PC-9 (cell line): ENCODE measurements around the gene PAM. TPM values are rescaled to one million over a fixed set of nuclear protein-coding genes. Genes with fewer than 3 reads are reported as not detected.

Experiments used
- BruUV-seq: library from RNA; stranded (reverse); fragments of 400-500 nt; replicated peaks from 2 replicates; lab custom pipeline; 2021; lab: Mats Ljungman, UMichigan
- CTCF ChIA-PET: fragments of 300-600 bp; sonication (Branson Sonifier 250); formaldehyde crosslinking; loops from one replicate; lab custom pipeline; 2022; ENCODE audit warnings: antibody characterized with exemption; lab: Charles Lee
- POLR2A ChIA-PET: fragments of 300-600 bp; sonication (Branson Sonifier 250); formaldehyde crosslinking; loops from one replicate; lab custom pipeline; 2022; ENCODE audit warnings: antibody characterized with exemption; ENCODE audit not compliant: unreplicated experiment; lab: Charles Lee
- DNase-seq, 2 experiments: peaks; one replicate each; pipeline versions ENCODE4 v3.0.0 to v3.0.0-alpha.2; 2015 to 2022; ENCODE audit warnings: mixed read lengths in 1 of 2
- H2AFZ ChIP-seq: fragments of 200-600 bp; sonication (generic); 2 replicates; pipeline ENCODE4 v1.8.1; 2017; ENCODE audit warnings: antibody characterized with exemption
- H3F3A ChIP-seq: fragments of 200-600 bp; sonication (generic); 2 replicates; pipeline ENCODE4 v1.8.1; 2017; ENCODE audit warnings: antibody characterized with exemption, mild to moderate bottlenecking, low read depth; ENCODE audit not compliant: insufficient read depth
- H3K27ac ChIP-seq: fragments of 200-600 bp; sonication (generic); 2 replicates; pipeline ENCODE4 v1.6.1; 2016; ENCODE audit warnings: mixed run types
- H3K27me3 ChIP-seq: fragments of 200-600 bp; sonication (generic); 2 replicates; pipeline ENCODE4 v1.6.1; 2016; ENCODE audit warnings: low read depth, mixed run types; ENCODE audit not compliant: insufficient read depth
- H3K36me3 ChIP-seq: fragments of 200-600 bp; sonication (generic); 2 replicates; pipeline ENCODE4 v1.6.1; 2016; ENCODE audit warnings: low read depth, mixed run types
- H3K4me1 ChIP-seq: fragments of 200-600 bp; sonication (generic); replicated peaks from 2 replicates; pipeline ENCODE4 v1.6.1; 2016; ENCODE audit warnings: mixed run types; ENCODE audit not compliant: insufficient read depth
- H3K4me2 ChIP-seq: fragments of 200-600 bp; sonication (generic); 2 replicates; pipeline ENCODE4 v1.6.1; 2017; ENCODE audit warnings: mixed run types
- H3K4me3 ChIP-seq: fragments of 200-600 bp; sonication (generic); 2 replicates; pipeline ENCODE4 v1.6.1; 2016; ENCODE audit warnings: mixed run types
- H3K79me2 ChIP-seq: fragments of 200-600 bp; sonication (generic); 2 replicates; pipeline ENCODE4 v1.6.1; 2017; ENCODE audit warnings: low read depth, mixed run types
- H3K9me2 ChIP-seq: fragments of 200-600 bp; sonication (generic); 2 replicates; pipeline ENCODE4 v1.8.1; 2017; ENCODE audit warnings: mild to moderate bottlenecking; ENCODE audit not compliant: insufficient read depth
- H3K9me3 ChIP-seq: fragments of 200-600 bp; sonication (generic); 2 replicates; pipeline ENCODE4 v1.8.1; 2016; ENCODE audit warnings: low read depth; ENCODE audit not compliant: insufficient read depth
- H4K20me1 ChIP-seq: fragments of 200-600 bp; sonication (generic); 2 replicates; pipeline ENCODE4 v1.8.1; 2017; ENCODE audit not compliant: insufficient read depth
- CTCF ChIP-seq: fragments of 200-600 bp; sonication (generic); conservative IDR thresholded peaks from 2 replicates; pipeline ENCODE4 v1.6.1; 2017; ENCODE audit warnings: mixed run types, antibody characterized with exemption, mild to moderate bottlenecking, moderate library complexity
- EZH2 ChIP-seq: fragments of 200-600 bp; sonication (generic); IDR thresholded peaks from 2 replicates; pipeline ENCODE4 v1.8.0; 2017; ENCODE audit warnings: antibody characterized with exemption, low read depth
- intact Hi-C: fragments of 100-400 bp; cut with micrococcal nuclease; formaldehyde crosslinking; loops from one replicate; pipeline ENCODE4 v1.10.0; 2022; ENCODE audit not compliant: unreplicated experiment
- total RNA-seq: library from RNA; stranded (reverse); gene quantifications from 2 replicates; pipeline ENCODE4 v1.2.3, GENCODE V29; 2021

Gene PAM
- total RNA-seq, 1 experiment from 2014 or later, result 88.4 TPM

DNA sequence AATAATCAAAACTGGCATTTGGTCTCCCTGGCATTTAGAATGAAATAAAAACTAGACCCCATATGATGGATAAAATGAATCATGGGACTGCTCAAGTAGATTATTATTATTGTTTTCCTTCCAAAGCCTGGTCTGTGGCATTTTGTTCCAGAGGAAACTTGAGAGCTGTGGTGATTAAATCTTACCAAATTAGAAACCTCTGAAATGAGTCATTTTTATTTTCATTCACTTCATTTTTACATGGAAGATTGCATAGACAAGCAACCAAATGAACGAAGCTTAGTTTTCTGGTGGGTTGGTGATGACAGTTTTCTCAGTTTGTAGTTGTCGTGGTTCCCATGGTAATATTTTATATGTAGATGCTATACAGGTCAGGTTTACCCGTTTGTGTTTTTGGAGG is 23.4 kb downstream of the PAM start:
- H3K4me2 ChIP-seq, result no peak overlapping the region
- ChIA-PET CTCF (no interaction called here), POLR2A (no interaction called here)
- intact Hi-C loops, result no loop called here
- peaks cover 5% of the 10 kb centered on the region; the same call in 1 of the 2 replicates for H3K4me1 ChIP-seq
- H3K36me3 ChIP-seq, result no peaks in the 10 kb centered on the region
- no peaks in the 10 kb centered on the region for H4K20me1 ChIP-seq
- H3F3A ChIP-seq, result no peaks in the 10 kb centered on the region
- H3K27ac ChIP-seq, result no peak overlapping the region
- BruUV-seq, result no TSS peak
- H3K79me2 ChIP-seq, result no peaks in the 10 kb centered on the region
- no peak for TF ChIP-seq EZH2
- no peak for TF ChIP-seq CTCF
- H3K9me2 ChIP-seq, result no peaks in the 10 kb centered on the region
- no peak overlapping the region for H2AFZ ChIP-seq
- DNase-seq, result no peak
- H3K27me3 ChIP-seq, result no peaks in the 10 kb centered on the region
- H3K4me3 ChIP-seq, result no peak overlapping the region
- H3K9me3 ChIP-seq, result no peaks in the 10 kb centered on the region

DNA sequence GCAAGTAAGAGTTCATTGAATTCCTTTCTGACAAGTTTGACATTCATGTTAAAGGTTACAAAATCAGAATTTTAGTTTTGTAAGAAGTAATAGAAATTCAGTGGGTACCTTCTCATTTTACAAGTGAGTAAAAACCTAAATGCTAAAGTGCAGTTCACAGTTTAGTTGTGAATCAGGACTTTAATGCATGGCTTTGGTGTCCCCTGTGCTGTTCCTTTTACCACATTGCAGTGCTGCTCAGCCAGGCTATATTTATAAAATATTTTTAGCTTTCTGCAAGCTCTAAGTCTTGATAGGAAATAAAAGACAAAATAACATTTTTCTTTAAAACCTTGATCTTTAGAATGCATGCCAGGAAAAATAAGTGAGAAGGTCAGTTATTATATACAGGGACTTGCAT is 26.3 kb downstream of the PAM start:
- no TSS peak for BruUV-seq
- no peaks in the 10 kb centered on the region for H3K9me2 ChIP-seq
- H3K4me3 ChIP-seq, result no peak overlapping the region
- H3F3A ChIP-seq, result no peaks in the 10 kb centered on the region
- CTCF ChIA-PET, result interaction anchor here (1.1 kb wide), 1 partner anchor 477 kb away, joined by 4 read pairs; the partner anchor contains the start of gene MACIR
- no peak overlapping the region for H2AFZ ChIP-seq
- H3K4me1 ChIP-seq, result peaks cover 5% of the 10 kb centered on the region; the same call in 1 of the 2 replicates
- intact Hi-C loops, result loop anchor here (2.0 to 10.0 kb wide), 4 partner anchors 97 to 356 kb away; no protein-coding TSS in a partner anchor
- POLR2A ChIA-PET, result no interaction called here
- no peaks in the 10 kb centered on the region for H3K9me3 ChIP-seq
- H3K79me2 ChIP-seq, result no peaks in the 10 kb centered on the region
- DNase-seq, result no peak
- no peaks in the 10 kb centered on the region for H4K20me1 ChIP-seq
- H3K27me3 ChIP-seq, result no peaks in the 10 kb centered on the region
- H3K27ac ChIP-seq, result no peak overlapping the region
- no peak overlapping the region for H3K4me2 ChIP-seq
- no peaks in the 10 kb centered on the region for H3K36me3 ChIP-seq
- TF ChIP-seq EZH2 (no peak), CTCF (no peak)

GRCh38 chr5:102781786-102782185 is 26.7 kb downstream of the PAM start:
- ChIA-PET CTCF (interaction anchor here (0.6 to 1.1 kb wide), 2 partner anchors 61 to 477 kb away, joined by 4 read pairs; partner anchors contain the start of gene MACIR), POLR2A (no interaction called here)
- Histone ChIP-seq H3K27me3 (no peaks in the 10 kb centered on the region), H3K36me3 (no peaks in the 10 kb centered on the region), H4K20me1 (no peaks in the 10 kb centered on the region), H3F3A (no peaks in the 10 kb centered on the region), H3K4me1 (peaks cover 5% of the 10 kb centered on the region; the same call in 1 of the 2 replicates), H3K27ac (no peak overlapping the region), H3K9me2 (no peaks in the 10 kb centered on the region), H3K79me2 (no peaks in the 10 kb centered on the region), H3K9me3 (no peaks in the 10 kb centered on the region), H3K4me2 (no peak overlapping the region), H2AFZ (no peak overlapping the region), H3K4me3 (no peak overlapping the region)
- intact Hi-C loops, result loop anchor here (2.0 to 10.0 kb wide), 4 partner anchors 97 to 356 kb away; no protein-coding TSS in a partner anchor
- no peak for DNase-seq
- BruUV-seq, result no TSS peak
- no peak for TF ChIP-seq CTCF
- TF ChIP-seq EZH2, result no peak
